ENCODE data around the gene SPP2.

SPP2 gene, protein sequence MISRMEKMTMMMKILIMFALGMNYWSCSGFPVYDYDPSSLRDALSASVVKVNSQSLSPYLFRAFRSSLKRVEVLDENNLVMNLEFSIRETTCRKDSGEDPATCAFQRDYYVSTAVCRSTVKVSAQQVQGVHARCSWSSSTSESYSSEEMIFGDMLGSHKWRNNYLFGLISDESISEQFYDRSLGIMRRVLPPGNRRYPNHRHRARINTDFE

DNA sequence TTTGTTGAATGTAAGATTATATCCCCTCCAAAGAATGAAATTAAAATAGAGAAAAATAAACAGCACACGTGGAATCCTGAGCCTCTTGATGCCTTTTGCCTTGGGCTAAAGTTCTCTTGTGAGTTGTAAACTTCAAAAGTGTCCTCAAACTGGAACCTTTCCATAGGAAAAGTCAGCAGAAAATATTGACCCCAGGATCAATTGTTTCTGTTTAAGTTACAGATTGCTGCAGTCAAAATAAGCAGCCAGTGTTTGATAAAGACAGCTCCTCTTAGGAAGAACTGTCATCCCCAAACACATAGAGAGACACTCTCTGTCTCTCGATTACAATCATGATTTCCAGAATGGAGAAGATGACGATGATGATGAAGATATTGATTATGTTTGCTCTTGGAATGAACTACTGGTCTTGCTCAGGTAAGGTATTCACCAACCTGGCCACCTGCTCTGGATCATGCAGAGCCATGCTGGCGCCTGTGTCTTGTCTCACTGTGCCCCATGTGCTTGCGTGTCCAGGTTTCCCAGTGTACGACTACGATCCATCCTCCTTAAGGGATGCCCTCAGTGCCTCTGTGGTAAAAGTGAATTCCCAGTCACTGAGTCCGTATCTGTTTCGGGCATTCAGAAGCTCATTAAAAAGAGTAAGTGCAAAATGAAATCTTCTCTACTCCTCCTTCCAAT is at the start of gene SPP2:
Gene SPP2, plus strand, starts transcription at position 248 of the 681 bp plus-strand sequence. Its CDS starts 85 bp downstream, at position 333.
- DNase-seq (ENCODE audit: low spot score) = no peak
- TF ChIP-seq, protein P1, sequence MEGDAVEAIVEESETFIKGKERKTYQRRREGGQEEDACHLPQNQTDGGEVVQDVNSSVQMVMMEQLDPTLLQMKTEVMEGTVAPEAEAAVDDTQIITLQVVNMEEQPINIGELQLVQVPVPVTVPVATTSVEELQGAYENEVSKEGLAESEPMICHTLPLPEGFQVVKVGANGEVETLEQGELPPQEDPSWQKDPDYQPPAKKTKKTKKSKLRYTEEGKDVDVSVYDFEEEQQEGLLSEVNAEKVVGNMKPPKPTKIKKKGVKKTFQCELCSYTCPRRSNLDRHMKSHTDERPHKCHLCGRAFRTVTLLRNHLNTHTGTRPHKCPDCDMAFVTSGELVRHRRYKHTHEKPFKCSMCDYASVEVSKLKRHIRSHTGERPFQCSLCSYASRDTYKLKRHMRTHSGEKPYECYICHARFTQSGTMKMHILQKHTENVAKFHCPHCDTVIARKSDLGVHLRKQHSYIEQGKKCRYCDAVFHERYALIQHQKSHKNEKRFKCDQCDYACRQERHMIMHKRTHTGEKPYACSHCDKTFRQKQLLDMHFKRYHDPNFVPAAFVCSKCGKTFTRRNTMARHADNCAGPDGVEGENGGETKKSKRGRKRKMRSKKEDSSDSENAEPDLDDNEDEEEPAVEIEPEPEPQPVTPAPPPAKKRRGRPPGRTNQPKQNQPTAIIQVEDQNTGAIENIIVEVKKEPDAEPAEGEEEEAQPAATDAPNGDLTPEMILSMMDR (IDR thresholded peaks at IDR 0.05; ENCODE audit: borderline replicate concordance, control extremely low read depth, extremely low read depth, insufficient read depth, missing control alignments) = no peak
- in situ Hi-C loops (cut with MboI; ENCODE audit: low sequenced_read_pairs, unreplicated experiment) = no loop called here

DNA sequence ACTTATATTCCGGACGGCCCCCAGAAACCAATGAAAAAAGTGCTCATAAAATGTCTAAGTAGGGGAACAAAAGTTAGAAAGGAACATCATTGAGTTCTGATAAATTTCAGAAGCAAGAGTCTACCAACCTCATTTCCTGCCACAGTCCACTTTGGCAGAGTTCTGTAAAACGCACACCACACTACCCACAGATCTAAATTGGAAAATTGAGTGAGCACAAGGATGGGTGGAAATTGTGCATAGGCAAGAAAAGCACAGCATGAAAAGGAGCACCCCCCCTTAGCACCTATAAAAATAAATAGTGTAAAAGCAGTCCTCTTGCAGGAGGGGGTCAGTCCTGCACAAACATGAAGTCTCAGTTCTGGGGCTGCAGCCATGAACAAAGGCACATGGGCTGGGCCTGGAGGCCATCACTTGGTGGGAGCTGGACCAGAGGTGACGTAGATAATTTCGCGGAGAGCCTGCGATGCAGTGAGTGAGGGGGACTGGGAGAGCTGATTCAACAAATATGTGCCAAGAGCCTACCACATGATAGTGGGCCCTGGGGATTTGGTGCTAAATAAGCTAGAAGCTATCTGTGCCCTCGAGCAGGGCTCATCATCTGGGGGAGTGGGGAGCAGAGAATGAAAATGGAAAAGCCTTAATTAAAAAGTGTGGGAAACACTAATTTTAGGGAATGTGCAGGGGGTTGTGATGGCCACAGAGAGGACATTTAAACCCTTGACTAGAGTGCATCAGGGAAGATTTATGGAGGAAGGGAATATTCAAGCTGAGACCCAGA is 48.9 kb upstream of the SPP2 start:
- TF ChIP-seq, protein P1 (IDR thresholded peaks at IDR 0.05; ENCODE audit: borderline replicate concordance, control extremely low read depth, extremely low read depth, insufficient read depth, missing control alignments) = no peak
- DNase-seq (ENCODE audit: low spot score) = no peak
- in situ Hi-C loops (cut with MboI; ENCODE audit: low sequenced_read_pairs, unreplicated experiment) = no loop called here

DNA sequence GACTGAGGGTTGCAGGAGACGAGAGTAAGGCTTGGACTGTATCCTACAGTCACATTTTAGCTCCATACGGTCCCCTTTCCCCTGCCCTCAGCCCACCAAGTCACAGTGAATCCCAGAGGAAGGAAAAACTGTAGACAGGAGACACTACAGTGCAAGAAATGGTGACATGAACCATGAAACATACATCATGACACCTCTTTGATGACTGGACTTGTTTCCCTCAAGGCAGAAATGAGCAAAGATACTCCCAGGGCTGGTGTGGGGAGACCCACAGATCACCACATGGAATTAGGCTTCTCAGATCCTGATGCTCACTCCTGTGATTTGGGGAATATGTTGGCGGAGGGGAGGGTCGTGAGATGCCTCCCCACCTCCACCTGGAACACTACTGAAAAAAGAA is 48.2 kb upstream of the SPP2 start:
- in situ Hi-C loops (cut with MboI; ENCODE audit: low sequenced_read_pairs, unreplicated experiment) = no loop called here
- TF ChIP-seq, protein P1 (IDR thresholded peaks at IDR 0.05; ENCODE audit: borderline replicate concordance, control extremely low read depth, extremely low read depth, insufficient read depth, missing control alignments) = no peak
- no peak for DNase-seq (ENCODE audit: low spot score)

DNA sequence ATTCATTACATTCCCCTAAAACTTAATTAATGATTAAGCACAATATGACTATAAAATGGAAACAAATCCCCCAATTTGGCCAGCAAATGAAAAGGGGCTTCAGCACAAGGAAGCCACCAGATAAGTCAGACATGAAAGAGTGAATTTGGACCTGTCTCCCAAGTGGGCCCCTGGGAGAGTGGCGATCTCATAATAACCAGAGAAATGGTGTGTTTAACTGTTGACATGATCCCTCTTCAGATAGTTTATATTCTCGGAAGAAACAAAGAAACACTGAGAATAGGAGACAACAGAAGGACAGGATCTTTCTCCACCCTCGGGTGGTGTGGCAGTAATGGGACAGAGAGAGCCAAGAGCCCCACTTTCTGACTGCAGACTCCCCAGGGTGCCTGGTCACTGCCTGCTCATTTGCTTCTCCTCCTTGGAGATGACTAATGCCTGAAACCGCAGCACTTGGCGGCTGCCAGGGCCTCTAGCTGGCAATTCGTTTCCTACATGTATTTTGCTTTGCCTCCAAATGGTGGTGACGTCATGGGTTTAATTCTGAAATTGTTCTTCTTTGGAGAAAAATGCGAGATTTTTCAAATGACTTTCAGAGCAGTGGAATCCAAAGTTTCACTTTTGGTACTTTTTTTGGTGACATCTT is 46.4 kb upstream of the SPP2 start:
- in situ Hi-C loops (cut with MboI; ENCODE audit: low sequenced_read_pairs, unreplicated experiment) = no loop called here
- no peak for DNase-seq (ENCODE audit: low spot score)
- TF ChIP-seq, protein P1 (IDR thresholded peaks at IDR 0.05; ENCODE audit: borderline replicate concordance, control extremely low read depth, extremely low read depth, insufficient read depth, missing control alignments) = no peak

DNA sequence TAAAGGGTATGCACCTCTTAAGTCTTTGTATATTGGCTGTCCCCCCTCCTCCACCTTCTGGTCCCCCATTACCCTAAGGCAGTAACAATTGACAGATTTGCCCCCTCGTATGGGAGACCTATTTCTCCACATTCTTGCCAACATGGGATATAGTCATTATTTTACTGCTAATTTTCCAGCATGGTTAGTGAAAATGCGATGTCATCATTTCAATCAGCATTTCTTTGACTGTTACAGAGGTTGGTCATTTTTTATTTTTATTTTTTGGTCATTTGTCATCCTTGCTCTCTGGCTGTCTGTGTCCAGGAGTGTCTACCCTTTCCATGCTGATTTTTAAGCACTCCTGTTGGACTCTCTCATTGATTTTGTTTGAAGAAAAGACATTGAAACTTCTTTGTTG is 45.4 kb upstream of the SPP2 start:
- no peak for DNase-seq (ENCODE audit: low spot score)
- TF ChIP-seq, protein P1 (IDR thresholded peaks at IDR 0.05; ENCODE audit: borderline replicate concordance, control extremely low read depth, extremely low read depth, insufficient read depth, missing control alignments) = no peak
- in situ Hi-C loops (cut with MboI; ENCODE audit: low sequenced_read_pairs, unreplicated experiment) = no loop called here

DNA sequence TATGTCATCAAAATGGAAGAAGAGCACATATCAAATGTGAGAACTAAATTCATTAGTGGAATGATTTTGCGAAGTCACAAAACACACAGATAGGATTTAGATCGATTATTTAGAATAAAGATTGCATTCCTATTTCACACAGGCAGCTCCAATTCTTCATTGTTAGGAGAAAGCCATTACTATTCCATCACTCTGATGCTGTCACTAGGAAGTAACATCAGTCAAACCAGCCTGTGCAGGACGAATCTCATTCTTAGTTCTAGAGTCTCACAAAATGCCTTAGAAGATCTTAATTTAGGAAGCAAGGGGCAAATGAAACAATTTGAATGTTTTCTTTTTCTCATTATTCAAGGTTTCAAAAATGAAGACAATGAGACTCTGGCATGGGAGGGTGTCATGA is 44.0 kb upstream of the SPP2 start:
- TF ChIP-seq, protein P1 (IDR thresholded peaks at IDR 0.05; ENCODE audit: borderline replicate concordance, control extremely low read depth, extremely low read depth, insufficient read depth, missing control alignments) = no peak
- DNase-seq (ENCODE audit: low spot score) = no peak
- in situ Hi-C loops (cut with MboI; ENCODE audit: low sequenced_read_pairs, unreplicated experiment) = no loop called here
